GM18520 (cell line): ENCODE results near the gene ITPR1.

ENCODE experiments used
- ATAC-seq: cut with Tn5 transposase; IDR thresholded peaks from one replicate; pipeline ENCODE4 v1.9.1; 2021; ENCODE audit not compliant: unreplicated experiment

The ITPR1 gene

DNA sequence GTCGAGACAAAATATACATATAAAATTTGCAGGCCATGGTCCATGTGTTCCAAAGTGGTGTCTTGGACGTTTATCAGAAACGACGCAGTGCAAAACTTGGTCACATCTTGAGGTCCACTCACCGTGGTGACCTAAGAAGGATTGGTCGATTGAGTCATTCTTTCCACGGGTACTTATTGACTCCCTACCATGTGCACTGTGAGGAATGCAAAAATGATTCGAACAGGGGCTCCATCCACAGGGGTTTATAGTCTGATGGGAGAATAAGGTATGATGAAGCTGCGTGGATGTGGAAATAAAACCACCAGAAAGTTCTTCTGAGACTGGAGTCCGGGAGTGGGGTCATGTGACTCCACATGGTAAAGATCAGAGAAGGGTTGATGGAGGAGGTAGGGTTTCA, 185.2 kb downstream of the ITPR1 start:
- no peak for ATAC-seq

DNA sequence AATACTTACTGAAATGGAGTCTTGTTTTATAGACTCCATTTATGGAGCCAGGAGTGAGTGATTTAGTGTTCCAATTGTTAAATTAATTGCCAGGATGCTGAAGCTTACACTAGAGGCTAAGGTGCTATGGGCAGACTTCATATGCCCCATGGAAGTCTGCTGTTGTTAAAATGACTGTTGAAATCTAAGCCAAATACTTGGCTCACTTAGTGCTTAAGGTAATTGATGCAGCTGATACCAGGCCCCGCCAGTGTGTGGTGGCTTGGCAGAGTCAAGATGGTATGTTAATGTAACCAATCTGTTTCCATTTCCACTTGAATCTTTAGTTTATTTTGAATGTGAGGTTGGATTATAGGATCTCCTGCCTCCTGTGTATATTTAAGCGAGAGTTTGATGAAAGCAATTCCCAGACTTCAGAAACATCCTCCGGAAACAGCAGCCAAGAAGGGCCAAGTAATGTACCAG, 187.1 kb downstream of the ITPR1 start:
- ATAC-seq, result no peak

DNA sequence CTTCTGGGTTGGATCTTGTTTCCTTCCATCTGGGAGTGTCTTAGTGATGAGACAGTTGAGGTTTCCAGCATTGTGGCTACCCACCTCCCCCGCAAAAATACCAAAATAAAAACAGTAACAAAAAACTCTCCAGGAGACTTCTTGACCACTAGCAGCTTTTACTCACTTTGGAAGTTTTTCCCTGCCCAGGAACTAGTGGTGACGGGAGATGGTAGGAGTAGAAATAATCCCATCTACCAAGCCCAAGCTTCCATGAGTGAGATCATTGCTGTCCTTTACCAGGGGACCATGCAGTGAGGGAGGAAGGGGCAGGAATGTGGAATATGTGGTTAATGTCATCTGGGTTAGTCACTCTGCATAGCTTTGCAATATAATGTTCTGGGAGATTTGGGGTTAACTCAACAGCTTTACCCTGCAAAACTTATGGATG, 187.7 kb downstream of the ITPR1 start:
- ATAC-seq, result no peak

- no peak for ATAC-seq
Measured at GRCh38 chr3:4681301-4681700, 188.2 kb downstream of the ITPR1 start.

- ATAC-seq, result no peak
Measured at GRCh38 chr3:4684117-4684516, 191.0 kb downstream of the ITPR1 start.

- no peak for ATAC-seq
Measured at GRCh38 chr3:4684976-4685375, 191.8 kb downstream of the ITPR1 start.

DNA sequence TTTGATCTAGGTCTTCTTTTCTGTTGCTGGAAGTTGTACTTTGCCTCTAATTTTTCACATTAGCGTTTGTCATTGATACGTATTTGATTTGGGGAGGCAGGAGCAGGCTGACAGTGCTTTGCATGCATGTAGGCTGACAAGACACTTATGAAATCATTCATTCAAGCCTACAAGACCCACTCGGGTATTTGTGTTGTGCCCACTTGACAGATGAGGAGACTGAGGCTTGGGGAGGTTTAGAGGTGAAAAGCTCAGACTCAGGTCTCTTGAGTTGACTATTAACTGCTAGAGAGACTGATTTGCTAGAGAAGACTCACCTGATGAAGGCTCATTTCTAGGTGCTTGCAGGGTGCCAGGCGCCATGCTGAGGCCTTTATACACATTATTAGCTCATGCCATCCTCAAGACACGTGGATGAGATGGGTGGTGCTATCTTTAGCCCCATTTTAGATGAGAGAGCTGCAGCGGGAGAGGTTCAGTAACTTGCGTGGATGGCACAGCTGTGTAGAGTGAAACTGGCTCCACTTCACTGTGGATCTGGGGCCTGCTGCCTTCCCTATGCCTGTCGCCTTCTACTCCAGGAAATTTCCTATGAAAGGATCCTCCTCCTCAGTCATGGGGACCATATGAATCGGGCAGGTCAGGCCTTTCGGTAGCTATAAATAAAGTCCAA, 192.7 kb downstream of the ITPR1 start:
- ATAC-seq, result no peak

- ATAC-seq, result no peak
Measured at GRCh38 chr3:4686619-4687018, 193.5 kb downstream of the ITPR1 start.

- ATAC-seq, result no peak
Measured at GRCh38 chr3:4687167-4687566, 194.0 kb downstream of the ITPR1 start.

- ATAC-seq, result no peak
Measured at GRCh38 chr3:4687596-4687995, 194.4 kb downstream of the ITPR1 start.

GRCh38 chr3:4688411-4688810, 195.3 kb downstream of the ITPR1 start:
- no peak for ATAC-seq

GRCh38 chr3:4689021-4689420, 195.9 kb downstream of the ITPR1 start:
- no peak for ATAC-seq

DNA sequence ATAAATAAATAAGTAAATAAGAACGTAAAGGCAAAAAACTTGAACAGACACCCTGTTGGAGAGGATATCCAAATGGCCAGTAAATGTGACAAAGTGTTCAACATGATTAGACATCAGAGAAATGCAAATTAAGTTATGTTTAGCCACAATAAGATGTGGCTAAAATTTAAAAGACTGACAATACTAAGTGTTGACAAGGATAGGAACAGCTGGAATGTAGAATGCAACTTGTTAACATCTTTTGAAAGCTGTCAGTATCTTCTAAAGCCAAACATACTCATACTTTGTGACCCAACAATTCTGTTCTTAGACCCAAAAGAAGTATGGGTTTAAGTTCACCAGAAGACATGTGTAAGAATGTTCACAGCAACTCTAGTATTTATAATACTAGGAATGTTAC, 197.1 kb downstream of the ITPR1 start:
- no peak for ATAC-seq

GRCh38 chr3:4693620-4694019, 200.5 kb downstream of the ITPR1 start:
- peak; percentile 54 for ATAC-seq

GRCh38 chr3:4695846-4696245, 202.7 kb downstream of the ITPR1 start:
- ATAC-seq, result no peak

- ATAC-seq, result no peak
Measured at GRCh38 chr3:4696266-4696665, 203.1 kb downstream of the ITPR1 start.

GRCh38 chr3:4698125-4698821, 205.1 kb downstream of the ITPR1 start:
- ATAC-seq, result no peak

GRCh38 chr3:4703054-4703480, 209.9 kb downstream of the ITPR1 start:
- ATAC-seq, result no peak

GRCh38 chr3:4704552-4704951, 211.4 kb downstream of the ITPR1 start:
- no peak for ATAC-seq

- no peak for ATAC-seq
Measured at GRCh38 chr3:4707324-4707723, 214.2 kb downstream of the ITPR1 start.

DNA sequence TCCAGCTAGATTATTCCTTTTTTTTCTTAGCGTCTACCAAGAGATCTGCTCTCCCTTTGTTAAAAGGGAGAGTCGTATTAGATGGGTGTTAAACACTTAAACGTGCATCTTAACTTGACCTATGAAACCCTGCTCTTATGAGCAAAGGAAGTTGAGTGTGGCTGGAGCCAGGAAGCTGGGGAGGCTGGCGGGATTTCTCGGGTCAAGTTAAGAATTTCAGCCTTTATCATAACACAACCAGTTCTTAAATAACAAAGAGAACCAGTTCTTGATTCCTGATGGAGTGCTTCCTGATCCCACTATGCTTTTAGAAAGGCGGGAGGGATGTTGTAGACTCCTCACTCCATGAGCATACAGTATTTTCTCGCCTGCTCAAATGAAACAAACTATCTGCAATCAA, 215.1 kb downstream of the ITPR1 start:
- no peak for ATAC-seq

DNA sequence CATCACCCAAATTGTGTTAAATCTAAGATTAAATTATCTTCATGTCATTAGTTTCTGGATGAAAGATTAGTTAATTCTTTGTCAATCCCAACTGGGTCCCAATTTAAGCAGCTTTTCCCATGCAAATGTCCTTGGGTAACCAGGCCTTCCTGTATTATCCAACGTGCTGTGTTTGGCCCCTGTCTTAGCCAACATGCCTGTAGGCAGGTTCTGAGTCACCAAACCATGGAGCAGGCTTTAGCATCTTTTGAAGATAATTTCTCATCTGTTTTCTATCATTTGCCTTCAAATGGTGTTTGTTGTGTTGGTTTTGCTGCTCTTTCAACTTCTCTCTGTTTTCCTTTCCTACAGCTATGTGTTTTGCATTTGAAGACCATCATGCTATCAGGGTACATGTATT, 216.2 kb downstream of the ITPR1 start:
- ATAC-seq, result no peak

- no peak for ATAC-seq
Measured at GRCh38 chr3:4710191-4710590, 217.0 kb downstream of the ITPR1 start.
